NT2/D1 (cell line): ENCODE results near the gene OPN3.

Experiments used
- SUZ12 ChIP-seq: IDR thresholded peaks from 2 replicates; pipeline ENCODE4 v1.6.1; 2011; ENCODE audit not compliant: insufficient read length, insufficient read depth; ENCODE audit errors: extremely low read depth
- YY1 ChIP-seq: IDR thresholded peaks from 2 replicates; pipeline ENCODE4 v1.6.1; 2011; ENCODE audit not compliant: insufficient read length, insufficient read depth
- ZNF274 ChIP-seq: IDR thresholded peaks from 2 replicates; pipeline ENCODE4 v1.6.1; 2011; ENCODE audit warnings: mild to moderate bottlenecking, low read depth, low read length

DNA sequence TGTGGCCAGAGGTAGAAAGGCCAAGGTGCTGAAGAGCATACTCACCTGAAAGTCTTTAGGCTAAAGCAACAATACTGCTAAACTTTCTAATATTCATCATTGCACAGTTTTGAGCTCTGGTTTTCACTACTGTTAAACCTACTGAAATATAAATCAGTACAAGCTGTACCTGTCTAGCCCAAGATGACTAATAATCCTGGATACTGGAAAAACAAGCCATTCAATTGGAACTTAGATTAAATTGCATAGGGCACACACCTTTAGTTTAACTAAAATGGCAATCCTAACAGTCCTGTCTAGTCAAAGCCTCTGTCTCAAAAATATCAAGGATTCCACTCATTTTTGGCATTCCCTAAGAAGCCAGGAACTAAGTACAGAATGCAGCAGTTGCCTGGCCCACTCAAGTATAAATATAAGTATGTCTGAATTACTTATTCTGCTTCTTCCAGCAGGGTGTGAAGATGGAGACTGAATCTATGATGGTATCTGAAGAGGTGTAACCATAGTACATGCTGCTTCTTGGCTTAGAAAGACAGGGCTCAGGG lies 3.1 kb downstream of the OPN3 start:
- no peak for TF ChIP-seq ZNF274
- no peak for TF ChIP-seq SUZ12
- no peak for TF ChIP-seq YY1
